Measurements from ENCODE around the gene COL23A1.

COL23A1 gene

GRCh38 chr5:178520851-178521250, 69.3 kb downstream of the COL23A1 start (continued):
- TF ChIP-seq SCRT1 (tag by site-specific recombination; IDR thresholded peaks at IDR 0.05; ENCODE audit: borderline replicate concordance) = no peak
- TF ChIP-seq ZFHX2 (tag by site-specific recombination; conservative IDR thresholded peaks at IDR 0.05) = no peak
- TF ChIP-seq SETDB1 (IDR thresholded peaks at IDR 0.05; ENCODE audit: insufficient read length, low read length) = no peak
- no peak for TF ChIP-seq KLF7 (tag by site-specific recombination; IDR thresholded peaks at IDR 0.05; ENCODE audit: borderline replicate concordance)
- no peak for TF ChIP-seq TRIM28 (IDR thresholded peaks at IDR 0.05; ENCODE audit: borderline replicate concordance, low read length)
- no peak for TF ChIP-seq ZNF610 (tag by site-specific recombination; IDR thresholded peaks at IDR 0.05; ENCODE audit: borderline replicate concordance)

- H3K36me3 ChIP-seq (ENCODE audit: control insufficient read depth in 2 of 2, insufficient read depth in 1 of 2, low read length in 2 of 2) = no peaks in the 10 kb centered on the region
- ChIA-PET CTCF (no interaction called here), POLR2A (no interaction called here)
- no peak overlapping the region for H3K27ac ChIP-seq (ENCODE audit: extremely low read depth, low read depth, low read length)
- H3K4me1 ChIP-seq (ENCODE audit: control insufficient read depth, insufficient read depth, low read length) = no peaks in the 10 kb centered on the region
- no peak overlapping the region for H3K4me3 ChIP-seq (ENCODE audit: low read depth, low read length)
- H3K9me3 ChIP-seq (ENCODE audit: control insufficient read depth, insufficient read depth, low read depth, low read length) = no peaks in the 10 kb centered on the region
- TF ChIP-seq ZNF280D (tag by site-specific recombination; IDR thresholded peaks at IDR 0.05) (no peak), ZNF768 (tag by site-specific recombination; IDR thresholded peaks at IDR 0.05) (no peak), ZNF248 (tag by site-specific recombination; IDR thresholded peaks at IDR 0.05) (no peak), ZNF366 (tag by site-specific recombination; conservative IDR thresholded peaks at IDR 0.05) (peak; percentile 80)
Observed at GRCh38 chr5:178519804-178520203, 70.4 kb downstream of the COL23A1 start.

GRCh38 chr5:178519155-178519554, 71.0 kb downstream of the COL23A1 start:
- POLR2A ChIA-PET = no interaction called here
- Histone ChIP-seq H3K4me3 (ENCODE audit: low read depth, low read length) (no peak overlapping the region), H3K4me1 (ENCODE audit: control insufficient read depth, insufficient read depth, low read length) (no peaks in the 10 kb centered on the region), H3K9me3 (ENCODE audit: control insufficient read depth, insufficient read depth, low read depth, low read length) (no peaks in the 10 kb centered on the region), H3K36me3 (ENCODE audit: control insufficient read depth in 2 of 2, insufficient read depth in 1 of 2, low read length in 2 of 2) (no peaks in the 10 kb centered on the region), H3K27ac (ENCODE audit: extremely low read depth, low read depth, low read length) (no peak overlapping the region)
- TF ChIP-seq ZBTB6 (tag by site-specific recombination; IDR thresholded peaks at IDR 0.05) (no peak), ZNF747 (tag by site-specific recombination; IDR thresholded peaks at IDR 0.05) (no peak), SCRT2 (tag by site-specific recombination; IDR thresholded peaks at IDR 0.05) (no peak), ZNF791 (tag by site-specific recombination; IDR thresholded peaks at IDR 0.05) (no peak), ZNF624 (tag by site-specific recombination; IDR thresholded peaks at IDR 0.05) (no peak)
- CTCF ChIA-PET = no interaction called here

GRCh38 chr5:178516504-178517235, 73.5 kb downstream of the COL23A1 start:
- Histone ChIP-seq H3K4me3 (ENCODE audit: low read depth, low read length) (no peak overlapping the region), H3K9me3 (ENCODE audit: control insufficient read depth, insufficient read depth, low read depth, low read length) (no peaks in the 10 kb centered on the region), H3K36me3 (ENCODE audit: control insufficient read depth in 2 of 2, insufficient read depth in 1 of 2, low read length in 2 of 2) (no peaks in the 10 kb centered on the region), H3K4me1 (ENCODE audit: control insufficient read depth, insufficient read depth, low read length) (no peaks in the 10 kb centered on the region), H3K27ac (ENCODE audit: extremely low read depth, low read depth, low read length) (no peak overlapping the region)
- ChIA-PET POLR2A (no interaction called here), CTCF (no interaction called here)
- TF ChIP-seq ZNF645 (tag by site-specific recombination; IDR thresholded peaks at IDR 0.05) = no peak
- TF ChIP-seq ATF2 (tag by site-specific recombination; IDR thresholded peaks at IDR 0.05; ENCODE audit: low read depth) = no peak
- no peak for TF ChIP-seq ZNF658 (tag by site-specific recombination; IDR thresholded peaks at IDR 0.05)
- no peak for TF ChIP-seq ZNF266 (tag by site-specific recombination; IDR thresholded peaks at IDR 0.05; ENCODE audit: low read depth)
- TF ChIP-seq AEBP2 (tag by site-specific recombination; IDR thresholded peaks at IDR 0.05; ENCODE audit: borderline replicate concordance) = no peak
- no peak for TF ChIP-seq ZNF600 (tag by site-specific recombination; IDR thresholded peaks at IDR 0.05)
- TF ChIP-seq ZNF623 (tag by site-specific recombination; IDR thresholded peaks at IDR 0.05) = no peak
- no peak for TF ChIP-seq ZNF558 (tag by site-specific recombination; IDR thresholded peaks at IDR 0.05)

All from HEK293 (cell line).